ENCODE measurements around the gene RAP1A. TPM values are rescaled to one million over a fixed set of nuclear protein-coding genes. Genes with fewer than 3 reads are reported as not detected.
A peak's percentile ranks its signal among the peaks of the same experiment; 100 is the strongest.

Gene RAP1A
- polyA plus RNA-seq, 1 donor, result 95.2 TPM

- no peaks in the 10 kb centered on the region for H3K27me3 ChIP-seq (ENCODE audit: control insufficient read depth, insufficient read depth, low read length)
- H3K4me3 ChIP-seq (ENCODE audit: low read length), result no peak overlapping the region
- no peaks in the 10 kb centered on the region for H3K4me1 ChIP-seq (ENCODE audit: control insufficient read depth, insufficient read depth, low read length)
- H3K36me3 ChIP-seq (ENCODE audit: control insufficient read depth, insufficient read depth, low read length), result peaks cover 6% of the 10 kb centered on the region
- H3K27ac ChIP-seq (ENCODE audit: low read length), result no peak overlapping the region
- no peak for DNase-seq
- 57% methylated on average over 1 of the region's 5 CpGs for WGBS (ENCODE audit: insufficient coverage, low lambda C conversion rate)
- no peaks in the 10 kb centered on the region for H3K9me3 ChIP-seq (ENCODE audit: control insufficient read depth, low read depth, low read length)
These were observed 105.6 kb downstream of the RAP1A start for GRCh38 chr1:111725192-111725591.

- no CpG with 5 or more reads among the region's 18 CpGs for WGBS (ENCODE audit: insufficient coverage, low lambda C conversion rate)
These were observed 107.5 kb downstream of the RAP1A start for GRCh38 chr1:111727056-111727455.

GRCh38 chr1:111729271-111729921 lies 109.8 kb downstream of the RAP1A start:
- DNase-seq, result no peak
- Histone ChIP-seq H3K9me3 (ENCODE audit: control insufficient read depth, low read depth, low read length) (no peaks in the 10 kb centered on the region), H3K27ac (ENCODE audit: low read length) (no peak overlapping the region), H3K4me1 (ENCODE audit: control insufficient read depth, insufficient read depth, low read length) (peaks cover 15% of the 10 kb centered on the region), H3K36me3 (ENCODE audit: control insufficient read depth, insufficient read depth, low read length) (peaks cover 6% of the 10 kb centered on the region), H3K4me3 (ENCODE audit: low read length) (no peak overlapping the region), H3K27me3 (ENCODE audit: control insufficient read depth, insufficient read depth, low read length) (no peaks in the 10 kb centered on the region)
- WGBS (ENCODE audit: insufficient coverage, low lambda C conversion rate), result no CpG with 5 or more reads among the region's 8 CpGs

More at GRCh38 chr1:111727056-111727455, 107.5 kb downstream of the RAP1A start:
- Histone ChIP-seq H3K4me1 (ENCODE audit: control insufficient read depth, insufficient read depth, low read length) (peaks cover 4% of the 10 kb centered on the region), H3K4me3 (ENCODE audit: low read length) (no peak overlapping the region), H3K9me3 (ENCODE audit: control insufficient read depth, low read depth, low read length) (no peaks in the 10 kb centered on the region), H3K36me3 (ENCODE audit: control insufficient read depth, insufficient read depth, low read length) (peaks cover 6% of the 10 kb centered on the region), H3K27ac (ENCODE audit: low read length) (no peak overlapping the region), H3K27me3 (ENCODE audit: control insufficient read depth, insufficient read depth, low read length) (no peaks in the 10 kb centered on the region)
- no peak for DNase-seq

- Histone ChIP-seq H3K27me3 (ENCODE audit: control insufficient read depth, insufficient read depth, low read length) (no peaks in the 10 kb centered on the region), H3K4me1 (ENCODE audit: control insufficient read depth, insufficient read depth, low read length) (peaks cover 15% of the 10 kb centered on the region), H3K9me3 (ENCODE audit: control insufficient read depth, low read depth, low read length) (no peaks in the 10 kb centered on the region), H3K4me3 (ENCODE audit: low read length) (no peak overlapping the region), H3K36me3 (ENCODE audit: control insufficient read depth, insufficient read depth, low read length) (peaks cover 6% of the 10 kb centered on the region), H3K27ac (ENCODE audit: low read length) (no peak overlapping the region)
- no CpG with 5 or more reads among the region's 7 CpGs for WGBS (ENCODE audit: insufficient coverage, low lambda C conversion rate)
- no peak for DNase-seq
These were observed 110.5 kb downstream of the RAP1A start for GRCh38 chr1:111729946-111730681.

GRCh38 chr1:111730706-111731105 lies 111.1 kb downstream of the RAP1A start:
- no CpG with 5 or more reads among the region's 4 CpGs for WGBS (ENCODE audit: insufficient coverage, low lambda C conversion rate)
- Histone ChIP-seq H3K9me3 (ENCODE audit: control insufficient read depth, low read depth, low read length) (no peaks in the 10 kb centered on the region), H3K4me1 (ENCODE audit: control insufficient read depth, insufficient read depth, low read length) (peaks cover 15% of the 10 kb centered on the region), H3K4me3 (ENCODE audit: low read length) (no peak overlapping the region), H3K27me3 (ENCODE audit: control insufficient read depth, insufficient read depth, low read length) (no peaks in the 10 kb centered on the region), H3K27ac (ENCODE audit: low read length) (no peak overlapping the region), H3K36me3 (ENCODE audit: control insufficient read depth, insufficient read depth, low read length) (peaks cover 6% of the 10 kb centered on the region)
- no peak for DNase-seq

- Histone ChIP-seq H3K4me3 (ENCODE audit: low read length) (no peak overlapping the region), H3K36me3 (ENCODE audit: control insufficient read depth, insufficient read depth, low read length) (peaks cover 6% of the 10 kb centered on the region), H3K4me1 (ENCODE audit: control insufficient read depth, insufficient read depth, low read length) (peaks cover 15% of the 10 kb centered on the region), H3K27me3 (ENCODE audit: control insufficient read depth, insufficient read depth, low read length) (no peaks in the 10 kb centered on the region), H3K9me3 (ENCODE audit: control insufficient read depth, low read depth, low read length) (no peaks in the 10 kb centered on the region), H3K27ac (ENCODE audit: low read length) (no peak overlapping the region)
- DNase-seq, result no peak
- 100% methylated on average over 1 of the region's 6 CpGs for WGBS (ENCODE audit: insufficient coverage, low lambda C conversion rate)
These were observed 112.4 kb downstream of the RAP1A start for GRCh38 chr1:111731956-111732355.

GRCh38 chr1:111732718-111733117 lies 113.1 kb downstream of the RAP1A start:
- H3K9me3 ChIP-seq (ENCODE audit: control insufficient read depth, low read depth, low read length), result no peaks in the 10 kb centered on the region
- no peaks in the 10 kb centered on the region for H3K36me3 ChIP-seq (ENCODE audit: control insufficient read depth, insufficient read depth, low read length)
- no peak overlapping the region for H3K4me3 ChIP-seq (ENCODE audit: low read length)
- no peak overlapping the region for H3K27ac ChIP-seq (ENCODE audit: low read length)
- WGBS (ENCODE audit: insufficient coverage, low lambda C conversion rate), result no CpG with 5 or more reads among the region's 7 CpGs
- no peaks in the 10 kb centered on the region for H3K27me3 ChIP-seq (ENCODE audit: control insufficient read depth, insufficient read depth, low read length)
- H3K4me1 ChIP-seq (ENCODE audit: control insufficient read depth, insufficient read depth, low read length), result peaks cover 20% of the 10 kb centered on the region
- DNase-seq, result no peak

GRCh38 chr1:111733183-111733991 lies 113.8 kb downstream of the RAP1A start:
- Histone ChIP-seq H3K4me3 (ENCODE audit: low read length) (no peak overlapping the region), H3K36me3 (ENCODE audit: control insufficient read depth, insufficient read depth, low read length) (no peaks in the 10 kb centered on the region), H3K4me1 (ENCODE audit: control insufficient read depth, insufficient read depth, low read length) (peaks cover 27% of the 10 kb centered on the region), H3K27me3 (ENCODE audit: control insufficient read depth, insufficient read depth, low read length) (no peaks in the 10 kb centered on the region), H3K9me3 (ENCODE audit: control insufficient read depth, low read depth, low read length) (no peaks in the 10 kb centered on the region), H3K27ac (ENCODE audit: low read length) (no peak overlapping the region)
- peak; percentile 69 to 84 for DNase-seq
- no CpG with 5 or more reads among the region's 9 CpGs for WGBS (ENCODE audit: insufficient coverage, low lambda C conversion rate)

- H3K4me1 ChIP-seq (ENCODE audit: control insufficient read depth, insufficient read depth, low read length), result peaks cover 27% of the 10 kb centered on the region
- 86% methylated on average over 1 of the region's 5 CpGs for WGBS (ENCODE audit: insufficient coverage, low lambda C conversion rate)
- DNase-seq, result no peak
- no peaks in the 10 kb centered on the region for H3K9me3 ChIP-seq (ENCODE audit: control insufficient read depth, low read depth, low read length)
- H3K27ac ChIP-seq (ENCODE audit: low read length), result no peak overlapping the region
- no peaks in the 10 kb centered on the region for H3K36me3 ChIP-seq (ENCODE audit: control insufficient read depth, insufficient read depth, low read length)
- H3K4me3 ChIP-seq (ENCODE audit: low read length), result no peak overlapping the region
- no peaks in the 10 kb centered on the region for H3K27me3 ChIP-seq (ENCODE audit: control insufficient read depth, insufficient read depth, low read length)
These were observed 114.4 kb downstream of the RAP1A start for GRCh38 chr1:111733992-111734341.

GRCh38 chr1:111734426-111734825 lies 114.8 kb downstream of the RAP1A start:
- H3K36me3 ChIP-seq (ENCODE audit: control insufficient read depth, insufficient read depth, low read length), result no peaks in the 10 kb centered on the region
- H3K4me1 ChIP-seq (ENCODE audit: control insufficient read depth, insufficient read depth, low read length), result peaks cover 28% of the 10 kb centered on the region
- no peak overlapping the region for H3K4me3 ChIP-seq (ENCODE audit: low read length)
- no peaks in the 10 kb centered on the region for H3K27me3 ChIP-seq (ENCODE audit: control insufficient read depth, insufficient read depth, low read length)
- H3K9me3 ChIP-seq (ENCODE audit: control insufficient read depth, low read depth, low read length), result no peaks in the 10 kb centered on the region
- no peak overlapping the region for H3K27ac ChIP-seq (ENCODE audit: low read length)
- WGBS (ENCODE audit: insufficient coverage, low lambda C conversion rate), result 100% methylated on average over 2 of the region's 3 CpGs
- no peak for DNase-seq
